PC-3 (cell line): ENCODE results near the gene FAM50B. TPM values are rescaled to one million over a fixed set of nuclear protein-coding genes. Genes with fewer than 3 reads are reported as not detected.

ENCODE experiments used
- ATAC-seq: fragments of 200-7000 bp; cut with Tn5 transposase; 2 replicates; pipeline ENCODE4 v1.9.1; 2020; ENCODE audit warnings: mild to moderate bottlenecking, moderate library complexity
- BruUV-seq: library from RNA; stranded (reverse); fragments of 400-500 nt; replicated peaks from 2 replicates; lab custom pipeline; 2021; lab: Mats Ljungman, UMichigan
- CTCF ChIA-PET: fragments of 300-600 bp; sonication (Branson Sonifier 250); formaldehyde crosslinking; loops from one replicate; lab custom pipeline; 2022; ENCODE audit warnings: antibody characterized with exemption; lab: Charles Lee
- POLR2A ChIA-PET: fragments of 300-600 bp; sonication (Branson Sonifier 250); formaldehyde crosslinking; loops from one replicate; lab custom pipeline; 2022; ENCODE audit warnings: antibody characterized with exemption; ENCODE audit not compliant: unreplicated experiment; lab: Charles Lee
- DNase-seq: peaks from one replicate; pipeline ENCODE4 v3.0.0-alpha.2; 2015
- H2AFZ ChIP-seq: fragments of 300-600 bp; sonication (generic); 2 replicates; pipeline ENCODE4 v1.6.0; 2016; ENCODE audit warnings: antibody characterized with exemption, low read length
- H3F3A ChIP-seq: fragments of 300-600 bp; sonication (generic); one replicate; pipeline ENCODE4 v1.6.0; 2017; ENCODE audit warnings: antibody characterized with exemption, low read length, control low read depth, mild to moderate bottlenecking; ENCODE audit not compliant: unreplicated experiment
- H3K27ac ChIP-seq: fragments of 300-600 bp; sonication (generic); 2 replicates; pipeline ENCODE4 v1.5.1; 2016; ENCODE audit warnings: mild to moderate bottlenecking, low read length
- H3K27me3 ChIP-seq: fragments of 300-600 bp; sonication (generic); 2 replicates; pipeline ENCODE4 v1.6.1; 2016; ENCODE audit warnings: low read length, mixed read lengths
- H3K36me3 ChIP-seq: fragments of 300-600 bp; sonication (generic); 2 replicates; pipeline ENCODE4 v1.6.1; 2016; ENCODE audit warnings: low read depth, mixed run types, low read length, mixed read lengths
- H3K4me1 ChIP-seq: fragments of 300-600 bp; sonication (generic); 2 replicates; pipeline ENCODE4 v1.5.1; 2016; ENCODE audit warnings: low read length; ENCODE audit not compliant: insufficient read depth
- H3K4me2 ChIP-seq: fragments of 300-600 bp; sonication (generic); 2 replicates; pipeline ENCODE4 v1.6.0; 2016; ENCODE audit warnings: low read length
- H3K4me3 ChIP-seq: fragments of 300-600 bp; sonication (generic); 2 replicates; pipeline ENCODE4 v1.5.1; 2016; ENCODE audit warnings: mild to moderate bottlenecking, low read length, mixed read lengths
- H3K79me2 ChIP-seq: fragments of 300-600 bp; sonication (generic); 2 replicates; pipeline ENCODE4 v1.6.1; 2017; ENCODE audit warnings: low read length, mixed read lengths
- H3K9ac ChIP-seq: fragments of 300-600 bp; sonication (generic); 2 replicates; pipeline ENCODE4 v1.6.0; 2016; ENCODE audit warnings: mild to moderate bottlenecking, low read length
- H3K9me2 ChIP-seq: fragments of 300-600 bp; sonication (generic); replicated peaks from 2 replicates; pipeline ENCODE4 v1.6.1; 2016; ENCODE audit warnings: mixed run types, low read length, mixed read lengths
- H3K9me3 ChIP-seq: fragments of 300-600 bp; sonication (generic); 2 replicates; pipeline ENCODE4 v1.6.1; 2016; ENCODE audit warnings: low read length, mixed read lengths
- H4K20me1 ChIP-seq: fragments of 300-600 bp; sonication (generic); 2 replicates; pipeline ENCODE4 v1.6.1; 2016; ENCODE audit warnings: low read length, mixed read lengths
- CTCF ChIP-seq: fragments of 300-600 bp; sonication (generic); conservative IDR thresholded peaks from 2 replicates; pipeline ENCODE4 v1.5.1; 2017; ENCODE audit warnings: antibody characterized with exemption, low read depth, mild to moderate bottlenecking, low read length
- EZH2 ChIP-seq: fragments of 300-600 bp; sonication (generic); IDR thresholded peaks from one replicate; pipeline ENCODE4 v1.6.1; 2017; ENCODE audit warnings: antibody characterized with exemption, mild to moderate bottlenecking, low read length; ENCODE audit not compliant: unreplicated experiment
- EZH2phosphoT487 ChIP-seq: fragments of 300-600 bp; sonication (generic); IDR thresholded peaks from 2 replicates; pipeline ENCODE4 v1.6.1; 2018; ENCODE audit warnings: mild to moderate bottlenecking, antibody characterized with exemption, low read length, borderline replicate concordance
- intact Hi-C: fragments of 100-400 bp; cut with micrococcal nuclease; formaldehyde crosslinking; loops from 2 replicates; pipeline ENCODE4 v1.9.0; 2023
- total RNA-seq: library from RNA; depleted of rRNA; stranded (reverse); fragments of >200 nt; gene quantifications from 2 replicates; pipeline ENCODE4 v1.2.3, GENCODE V29; 2014

FAM50B gene
- total RNA-seq, 1 experiment from 2014 or later = 8.3 TPM

- Histone ChIP-seq H3K27me3 (no peaks in the 10 kb centered on the region), H2AFZ (no peak overlapping the region), H3K9me3 (no peaks in the 10 kb centered on the region), H3K4me1 (peaks cover 9% of the 10 kb centered on the region), H3K36me3 (no peaks in the 10 kb centered on the region), H3F3A (no peaks in the 10 kb centered on the region), H4K20me1 (no peaks in the 10 kb centered on the region), H3K4me2 (no peak overlapping the region), H3K27ac (no peak overlapping the region), H3K9me2 (no peaks in the 10 kb centered on the region), H3K79me2 (no peaks in the 10 kb centered on the region), H3K4me3 (no peak overlapping the region), H3K9ac (no peak overlapping the region)
- no TSS peak for BruUV-seq
- TF ChIP-seq EZH2 (no peak), CTCF (no peak), EZH2phosphoT487 (no peak)
- POLR2A ChIA-PET = no interaction called here
- DNase-seq (no peak), ATAC-seq (no peak)
- CTCF ChIA-PET = no interaction called here
- intact Hi-C loops = no loop called here
Measured at GRCh38 chr6:3869284-3869631, 20.1 kb downstream of the FAM50B start.

- DNase-seq (no peak), ATAC-seq (0 out of 2 replicates have a peak, but pooled peaks have one; percentile 27)
- no peak overlapping the region for H3K27ac ChIP-seq
- POLR2A ChIA-PET = interaction anchor here (0.7 kb wide), 1 partner anchor 30 kb away, joined by 5 read pairs; no protein-coding TSS in a partner anchor
- CTCF ChIA-PET = no interaction called here
- intact Hi-C loops = no loop called here
- no peaks in the 10 kb centered on the region for H3K27me3 ChIP-seq
- H4K20me1 ChIP-seq = no peaks in the 10 kb centered on the region
- no peaks in the 10 kb centered on the region for H3F3A ChIP-seq
- H3K4me3 ChIP-seq = no peak overlapping the region
- BruUV-seq = no TSS peak
- no peaks in the 10 kb centered on the region for H3K9me3 ChIP-seq
- 0 out of 2 replicates have a peak overlapping the region, but pooled peaks have one; percentile 13 for H2AFZ ChIP-seq
- no peak for TF ChIP-seq CTCF
- no peak for TF ChIP-seq EZH2phosphoT487
- no peak for TF ChIP-seq EZH2
- peaks cover 9% of the 10 kb centered on the region for H3K4me1 ChIP-seq
- H3K4me2 ChIP-seq = no peak overlapping the region
- H3K79me2 ChIP-seq = no peaks in the 10 kb centered on the region
- H3K36me3 ChIP-seq = no peaks in the 10 kb centered on the region
- H3K9ac ChIP-seq = no peak overlapping the region
- no peaks in the 10 kb centered on the region for H3K9me2 ChIP-seq
Measured at GRCh38 chr6:3869632-3870527, 20.7 kb downstream of the FAM50B start.

- Histone ChIP-seq H4K20me1 (no peaks in the 10 kb centered on the region), H3K4me2 (no peak overlapping the region), H3K9ac (no peak overlapping the region), H3K9me2 (no peaks in the 10 kb centered on the region), H3K9me3 (no peaks in the 10 kb centered on the region), H3K4me1 (peaks cover 9% of the 10 kb centered on the region), H3K27me3 (no peaks in the 10 kb centered on the region), H3K79me2 (no peaks in the 10 kb centered on the region), H3K27ac (no peak overlapping the region), H3K36me3 (no peaks in the 10 kb centered on the region), H2AFZ (no peak overlapping the region), H3F3A (no peaks in the 10 kb centered on the region), H3K4me3 (no peak overlapping the region)
- no peak for DNase-seq
- ATAC-seq = no peak
- TF ChIP-seq EZH2 = no peak
- no peak for TF ChIP-seq CTCF
- POLR2A ChIA-PET = interaction anchor here (0.7 kb wide), 1 partner anchor 29 kb away, joined by 5 read pairs; no protein-coding TSS in a partner anchor
- CTCF ChIA-PET = no interaction called here
- intact Hi-C loops = no loop called here
- no TSS peak for BruUV-seq
Measured at GRCh38 chr6:3870528-3870925, 21.4 kb downstream of the FAM50B start.
